DOHH2 (cell line): ENCODE results near the gene PSENEN.

Experiments
- H3F3A ChIP-seq: fragments of 200-600 bp; sonication (generic), shearing (Covaris generic); 2 replicates; pipeline ENCODE4 v1.6.0; 2016; ENCODE audit warnings: antibody characterized with exemption, mild to moderate bottlenecking; ENCODE audit not compliant: control insufficient read depth, insufficient read depth
- H3K27ac ChIP-seq: fragments of 200-600 bp; sonication (generic); 2 replicates; pipeline ENCODE4 v1.5.1; 2014; ENCODE audit warnings: low read depth, mild to moderate bottlenecking, low read length, moderate library complexity
- H3K27me3 ChIP-seq: fragments of 200-600 bp; sonication (generic); 2 replicates; pipeline ENCODE4 v1.6.1; 2014; ENCODE audit warnings: mild to moderate bottlenecking, low read length, mixed read lengths; ENCODE audit not compliant: control insufficient read depth
- H3K36me3 ChIP-seq: fragments of 200-600 bp; sonication (generic); 2 replicates; pipeline ENCODE4 v1.6.1; 2014; ENCODE audit warnings: mild to moderate bottlenecking, low read length, moderate library complexity, mixed read lengths; ENCODE audit not compliant: control insufficient read depth
- H3K4me1 ChIP-seq: fragments of 200-600 bp; sonication (generic); 2 replicates; pipeline ENCODE4 v1.6.1; 2014; ENCODE audit warnings: mild to moderate bottlenecking, low read length, mixed read lengths; ENCODE audit not compliant: control insufficient read depth
- H3K4me2 ChIP-seq: fragments of 200-600 bp; sonication (generic); 2 replicates; pipeline ENCODE4 v1.6.0; 2014; ENCODE audit warnings: mild to moderate bottlenecking, low read length, moderate library complexity
- H3K4me3 ChIP-seq: fragments of 200-600 bp; sonication (generic); 2 replicates; pipeline ENCODE4 v1.5.1; 2014; ENCODE audit warnings: mild to moderate bottlenecking, low read length, mixed read lengths
- H3K79me2 ChIP-seq: fragments of 200-600 bp; sonication (generic); 2 replicates; pipeline ENCODE4 v1.6.1; 2014; ENCODE audit warnings: mild to moderate bottlenecking, low read length, mixed read lengths; ENCODE audit not compliant: control insufficient read depth
- H3K9me2 ChIP-seq: fragments of 200-600 bp; sonication (generic); replicated peaks from 2 replicates; pipeline ENCODE4 v1.6.1; 2014; ENCODE audit warnings: mild to moderate bottlenecking, low read length, mixed read lengths; ENCODE audit not compliant: control insufficient read depth
- H3K9me3 ChIP-seq: fragments of 200-600 bp; sonication (generic); 2 replicates; pipeline ENCODE4 v1.6.1; 2014; ENCODE audit warnings: antibody characterized with exemption, low read length, mixed read lengths; ENCODE audit not compliant: control insufficient read depth, insufficient read depth
- H4K20me1 ChIP-seq: fragments of 200-600 bp; sonication (generic); 2 replicates; pipeline ENCODE4 v1.6.0; 2014; ENCODE audit warnings: low read depth, mild to moderate bottlenecking, antibody characterized with exemption, low read length, moderate library complexity; ENCODE audit not compliant: control insufficient read depth, insufficient read depth
- EZH2phosphoT487 ChIP-seq: fragments of 200-600 bp; sonication (generic); IDR thresholded peaks from 2 replicates; pipeline ENCODE4 v1.6.1; 2017; ENCODE audit warnings: borderline replicate concordance, mild to moderate bottlenecking, antibody characterized with exemption, low read length, moderate library complexity, mixed read lengths
- TF ChIP-seq, protein P1 (sequence below): fragments of 200-600 bp; sonication (generic); IDR thresholded peaks from one replicate; pipeline ENCODE4 v1.5.1; 2014; ENCODE audit warnings: antibody characterized with exemption, mild to moderate bottlenecking, low read depth, low read length; ENCODE audit not compliant: poor library complexity, severe bottlenecking

The PSENEN gene

DNA sequence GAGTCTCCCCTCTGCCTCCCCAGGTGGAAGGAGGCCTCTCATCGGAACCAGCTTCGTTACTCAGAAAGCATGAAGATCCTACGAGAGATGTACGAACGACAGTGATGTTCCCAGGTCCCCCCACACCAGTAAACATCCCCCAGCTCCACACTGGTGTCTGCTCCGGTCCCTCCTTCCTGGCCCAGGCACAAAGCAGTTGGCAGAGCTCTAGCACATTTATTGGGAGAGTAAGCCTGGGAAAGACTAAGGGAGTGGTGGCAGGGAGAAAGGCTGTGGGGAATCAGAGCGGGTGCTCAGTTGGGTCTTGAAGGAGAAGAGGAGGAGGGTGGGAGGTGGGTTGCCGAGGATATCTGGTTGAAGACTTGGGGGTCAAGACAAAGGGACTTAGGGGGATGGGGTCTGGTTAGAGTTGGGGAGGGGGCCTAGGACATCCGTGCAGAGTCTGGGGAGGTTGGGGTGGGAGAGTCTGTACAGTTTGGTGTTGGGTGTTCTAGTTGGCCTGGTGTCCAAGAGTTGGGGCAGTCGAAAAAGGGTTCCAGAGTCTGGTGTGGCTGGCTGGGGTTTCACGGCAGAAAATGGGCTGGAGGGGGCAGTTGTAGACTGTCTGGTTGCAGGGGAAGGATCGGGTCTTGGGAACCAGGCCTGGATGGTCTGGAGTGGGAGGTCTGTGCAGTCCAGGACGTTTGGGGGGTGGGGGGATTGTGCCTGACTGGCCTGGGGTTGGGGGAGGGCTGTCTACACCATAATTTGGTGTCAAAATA, 9.1 kb downstream of the PSENEN start:
- Histone ChIP-seq H3K4me2 (no peak overlapping the region), H3K27ac (no peak overlapping the region), H3K36me3 (peaks cover 4% of the 10 kb centered on the region)

DNA sequence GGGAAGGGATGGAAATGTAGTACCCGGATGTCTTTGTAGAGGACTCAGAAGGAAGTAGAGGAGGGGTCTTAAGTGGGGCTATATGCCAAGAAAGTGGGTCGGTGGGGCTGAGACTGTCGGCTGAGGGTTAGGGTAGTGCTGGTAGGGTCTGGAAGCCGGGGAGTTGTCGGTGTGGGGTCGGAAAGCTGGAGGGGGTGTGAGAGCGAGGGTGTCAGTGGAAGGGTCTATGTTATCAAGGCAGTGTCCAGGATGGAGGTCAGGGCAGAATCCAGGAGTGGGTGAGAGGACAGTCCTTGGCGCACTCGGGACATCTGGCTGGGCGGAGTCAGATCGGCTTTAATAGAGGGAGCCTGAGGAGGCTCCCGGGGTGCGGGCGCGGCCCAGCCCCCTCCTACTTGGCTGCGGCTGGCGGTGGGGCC, 9.7 kb downstream of the PSENEN start:
- no peaks in the 10 kb centered on the region for H3F3A ChIP-seq
- H3K27ac ChIP-seq, result no peak overlapping the region
- no peak overlapping the region for H3K4me2 ChIP-seq
- H3K36me3 ChIP-seq, result peaks cover 9% of the 10 kb centered on the region
- no peak for TF ChIP-seq EZH2phosphoT487
- TF ChIP-seq, protein P1, sequence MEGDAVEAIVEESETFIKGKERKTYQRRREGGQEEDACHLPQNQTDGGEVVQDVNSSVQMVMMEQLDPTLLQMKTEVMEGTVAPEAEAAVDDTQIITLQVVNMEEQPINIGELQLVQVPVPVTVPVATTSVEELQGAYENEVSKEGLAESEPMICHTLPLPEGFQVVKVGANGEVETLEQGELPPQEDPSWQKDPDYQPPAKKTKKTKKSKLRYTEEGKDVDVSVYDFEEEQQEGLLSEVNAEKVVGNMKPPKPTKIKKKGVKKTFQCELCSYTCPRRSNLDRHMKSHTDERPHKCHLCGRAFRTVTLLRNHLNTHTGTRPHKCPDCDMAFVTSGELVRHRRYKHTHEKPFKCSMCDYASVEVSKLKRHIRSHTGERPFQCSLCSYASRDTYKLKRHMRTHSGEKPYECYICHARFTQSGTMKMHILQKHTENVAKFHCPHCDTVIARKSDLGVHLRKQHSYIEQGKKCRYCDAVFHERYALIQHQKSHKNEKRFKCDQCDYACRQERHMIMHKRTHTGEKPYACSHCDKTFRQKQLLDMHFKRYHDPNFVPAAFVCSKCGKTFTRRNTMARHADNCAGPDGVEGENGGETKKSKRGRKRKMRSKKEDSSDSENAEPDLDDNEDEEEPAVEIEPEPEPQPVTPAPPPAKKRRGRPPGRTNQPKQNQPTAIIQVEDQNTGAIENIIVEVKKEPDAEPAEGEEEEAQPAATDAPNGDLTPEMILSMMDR, result no peak
- 0 out of 2 replicates have a peak, but pooled peaks cover 4% of the 10 kb centered on the region for H4K20me1 ChIP-seq
- no peaks in the 10 kb centered on the region for H3K27me3 ChIP-seq
- H3K9me2 ChIP-seq, result no peaks in the 10 kb centered on the region
- no peaks in the 10 kb centered on the region for H3K9me3 ChIP-seq
- peaks cover 24% of the 10 kb centered on the region for H3K4me1 ChIP-seq
- H3K79me2 ChIP-seq, result peaks cover 20% of the 10 kb centered on the region
- H3K4me3 ChIP-seq, result no peak overlapping the region

More for the DNA sequence above, 9.1 kb downstream of the PSENEN start:
- Histone ChIP-seq H3K4me3 (no peak overlapping the region), H3K79me2 (peaks cover 15% of the 10 kb centered on the region), H3K9me2 (no peaks in the 10 kb centered on the region), H3K4me1 (peaks cover 25% of the 10 kb centered on the region), H3F3A (no peaks in the 10 kb centered on the region), H3K27me3 (no peaks in the 10 kb centered on the region), H4K20me1 (0 out of 2 replicates have a peak, but pooled peaks cover 4% of the 10 kb centered on the region), H3K9me3 (no peaks in the 10 kb centered on the region)
- TF ChIP-seq, protein P1, result no peak
- TF ChIP-seq EZH2phosphoT487, result no peak

DNA sequence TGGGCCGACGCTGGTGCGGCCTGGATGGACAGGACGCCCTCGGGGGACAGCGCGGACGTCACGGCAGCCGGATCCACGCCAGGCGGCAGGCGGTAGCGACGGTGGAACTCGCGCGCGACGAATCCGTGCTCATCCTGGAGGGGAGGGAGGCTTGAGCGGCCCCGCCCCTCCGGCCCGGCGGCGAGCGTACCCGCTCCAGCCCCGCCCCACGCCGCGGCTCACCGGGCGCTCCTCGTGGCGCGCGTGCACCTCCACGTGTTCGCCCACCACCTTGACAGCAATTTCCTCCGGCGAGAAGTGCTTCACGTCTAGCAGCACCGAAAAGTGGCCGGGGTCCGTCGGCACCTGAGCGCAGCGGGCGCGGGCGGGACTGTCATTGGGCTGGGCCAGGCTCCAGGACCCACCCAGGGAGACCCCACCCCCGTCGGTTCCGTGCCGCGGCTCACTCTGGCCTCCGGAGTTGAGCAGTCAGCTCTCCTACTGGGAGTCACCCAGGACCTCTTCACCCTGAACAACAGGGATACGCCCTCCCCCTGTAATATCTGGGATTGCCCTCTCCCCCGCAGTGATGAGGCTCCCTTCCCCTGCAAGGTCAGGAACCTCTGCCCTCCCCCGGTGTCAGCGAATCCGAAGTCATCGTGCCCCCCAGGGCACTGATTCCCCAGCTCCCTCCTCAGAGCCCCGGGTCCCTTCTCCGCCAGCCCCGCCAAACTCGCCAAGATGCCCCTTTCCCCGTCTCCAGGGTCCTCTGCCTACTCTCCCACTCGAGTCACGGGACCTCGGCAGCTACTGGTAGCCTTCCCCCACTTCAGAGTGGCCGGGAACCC, 10.3 kb downstream of the PSENEN start:
- Histone ChIP-seq H3K27me3 (no peaks in the 10 kb centered on the region), H3K9me3 (no peaks in the 10 kb centered on the region), H3K4me2 (no peak overlapping the region), H3K4me3 (no peak overlapping the region), H3K79me2 (peaks cover 27% of the 10 kb centered on the region), H3K4me1 (peaks cover 21% of the 10 kb centered on the region), H3K27ac (no peak overlapping the region), H3K9me2 (no peaks in the 10 kb centered on the region), H4K20me1 (0 out of 2 replicates have a peak, but pooled peaks cover 4% of the 10 kb centered on the region), H3F3A (no peaks in the 10 kb centered on the region), H3K36me3 (peaks cover 15% of the 10 kb centered on the region)
- no peak for TF ChIP-seq EZH2phosphoT487
- TF ChIP-seq, protein P1, result no peak
